ENCODE measurements around the gene RER1.

DNA sequence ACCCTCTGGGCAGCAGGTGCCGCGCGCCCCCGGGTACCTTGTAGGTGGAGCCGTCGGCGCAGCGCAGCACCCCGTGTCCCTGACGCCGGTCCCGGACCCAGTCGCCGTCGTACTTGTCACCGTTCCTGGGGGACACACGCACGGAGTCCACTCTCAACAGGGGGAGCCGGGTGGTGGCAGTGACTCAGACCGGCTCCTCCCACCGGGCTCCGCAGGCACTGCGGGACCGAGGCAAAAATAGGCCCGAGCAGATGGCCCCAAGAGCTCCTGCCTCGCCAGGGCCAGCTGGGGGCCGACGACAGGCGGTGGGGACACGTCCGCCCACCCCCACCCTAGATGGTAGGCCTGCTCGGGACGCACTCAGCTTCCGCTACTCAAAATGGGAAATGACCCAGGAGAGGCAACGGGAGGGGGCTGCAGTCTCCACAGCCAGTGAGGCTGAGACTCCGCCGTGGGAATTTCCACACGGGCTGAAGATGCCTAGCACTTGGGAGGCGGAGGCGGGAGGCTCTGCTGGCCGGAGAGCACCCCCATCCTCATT, 6.6 kb upstream of the RER1 start:
- TF ChIP-seq POLR2A (IDR thresholded peaks at IDR 0.05) = no peak
- TF ChIP-seq CTCF (IDR thresholded peaks at IDR 0.05) = no peak
- TF ChIP-seq POLR2AphosphoS5 (IDR thresholded peaks at IDR 0.05; ENCODE audit: insufficient read depth in 1 of 2, low read depth in 1 of 2) = no peak

Measured in vagina (tissue), 2 donors.